ENCODE data around the gene SEMA4D. TPM values are rescaled to one million over a fixed set of nuclear protein-coding genes. Genes with fewer than 3 reads are reported as not detected.

The SEMA4D gene
- total and polyA plus RNA-seq, 12 donors = 2.3 to 51.0 (median 20.2) TPM

GRCh38 chr9:89353989-89354388 is 143.9 kb downstream of the SEMA4D start:
- 66 to 73% methylated on average over 3 of the region's 3 CpGs for WGBS, 2 donors
- ATAC-seq (peak in 2 of 8 donors; percentile 45 to 49), DNase-seq (no peak)
- Histone ChIP-seq H3K9me3 (no peaks in the 10 kb centered on the region), H3K27me3 (no peaks in the 10 kb centered on the region), H3K4me3 (no peak overlapping the region), H3K27ac (no peak overlapping the region), H3K36me3 (peaks cover 0 to 100% (median 75%) of the 10 kb centered on the region in 9 donors), H3K4me1 (peaks cover 0 to 38% (median 27%) of the 10 kb centered on the region in 9 donors)
- intact Hi-C loops (cut with DNase I) = loop anchor here in 1 of 10 donors (10.0 kb wide), 1 partner anchor 191 kb away; no protein-coding TSS in a partner anchor
- TF ChIP-seq CTCF (IDR thresholded peaks at IDR 0.05) = no peak

GRCh38 chr9:89352874-89353649 is 144.9 kb downstream of the SEMA4D start:
- WGBS, 2 donors = 67 to 72% methylated on average over 8 of the region's 8 CpGs
- Histone ChIP-seq H3K4me1 (peaks cover 0 to 30% (median 21%) of the 10 kb centered on the region in 9 donors), H3K27me3 (no peaks in the 10 kb centered on the region), H3K36me3 (peaks cover 0 to 100% (median 77%) of the 10 kb centered on the region in 9 donors), H3K4me3 (no peak overlapping the region), H3K9me3 (no peaks in the 10 kb centered on the region), H3K27ac (peak overlapping the region in 4 of 10 donors; percentile 4 to 69 (median 11))
- ATAC-seq (peak in 2 of 8 donors; percentile 26 to 50), DNase-seq (no peak)
- TF ChIP-seq CTCF (IDR thresholded peaks at IDR 0.05) = no peak
- intact Hi-C loops (cut with DNase I) = loop anchor here in 1 of 10 donors (10.0 kb wide), 1 partner anchor 192 kb away; no protein-coding TSS in a partner anchor

GRCh38 chr9:89352451-89352850 is 145.5 kb downstream of the SEMA4D start:
- DNase-seq (no peak), ATAC-seq (no peak)
- H3K4me1 ChIP-seq = peaks cover 0 to 30% (median 21%) of the 10 kb centered on the region in 9 donors
- no peak overlapping the region for H3K4me3 ChIP-seq
- WGBS, 2 donors = 57 to 70% methylated on average over 3 of the region's 3 CpGs
- no peaks in the 10 kb centered on the region for H3K27me3 ChIP-seq
- intact Hi-C loops (cut with DNase I) = loop anchor here in 1 of 10 donors (10.0 kb wide), 1 partner anchor 192 kb away; no protein-coding TSS in a partner anchor
- peaks cover 0 to 100% (median 78%) of the 10 kb centered on the region in 9 donors for H3K36me3 ChIP-seq
- TF ChIP-seq CTCF (IDR thresholded peaks at IDR 0.05) = no peak
- H3K27ac ChIP-seq = peak overlapping the region in 5 of 10 donors; percentile 4 to 69 (median 18)
- no peaks in the 10 kb centered on the region for H3K9me3 ChIP-seq

- ATAC-seq = peak in 1 of 8 donors; percentile 24
- H3K4me1 ChIP-seq = peaks cover 0 to 30% (median 21%) of the 10 kb centered on the region in 9 donors
- H3K36me3 ChIP-seq = peaks cover 0 to 100% (median 78%) of the 10 kb centered on the region in 9 donors
- peak overlapping the region in 2 of 10 donors; percentile 30 to 69 for H3K27ac ChIP-seq
- H3K9me3 ChIP-seq = no peaks in the 10 kb centered on the region
- no peak for DNase-seq
- TF ChIP-seq CTCF (IDR thresholded peaks at IDR 0.05) = no peak
- H3K4me3 ChIP-seq = no peak overlapping the region
- WGBS, 2 donors = 75 to 78% methylated on average over 6 of the region's 6 CpGs
- intact Hi-C loops (cut with DNase I) = loop anchor here in 1 of 10 donors (10.0 kb wide), 1 partner anchor 193 kb away; no protein-coding TSS in a partner anchor
- H3K27me3 ChIP-seq = no peaks in the 10 kb centered on the region
Observed at GRCh38 chr9:89351584-89352300, 146.2 kb downstream of the SEMA4D start.

Measured in heart right ventricle (tissue), 16 donors.